GM18526 (cell line): ENCODE measurements around the gene AFAP1.

Experiments used
- POLR2A ChIP-seq: IDR thresholded peaks from 3 replicates; pipeline ENCODE4 v1.6.1; 2011; ENCODE audit not compliant: insufficient read length; ENCODE audit errors: extremely low read depth

The AFAP1 gene

GRCh38 chr4:7811536-7812191 is 128.0 kb downstream of the AFAP1 start:
- no peak for TF ChIP-seq POLR2A

- TF ChIP-seq POLR2A = no peak
Observed at GRCh38 chr4:7810783-7811535, 128.7 kb downstream of the AFAP1 start.

- TF ChIP-seq POLR2A = no peak
Observed at GRCh38 chr4:7808752-7809151, 130.9 kb downstream of the AFAP1 start.

GRCh38 chr4:7808181-7808580 is 131.5 kb downstream of the AFAP1 start:
- no peak for TF ChIP-seq POLR2A

- TF ChIP-seq POLR2A = no peak
Observed at GRCh38 chr4:7807351-7807921, 132.2 kb downstream of the AFAP1 start.

GRCh38 chr4:7806338-7807090 is 133.1 kb downstream of the AFAP1 start:
- no peak for TF ChIP-seq POLR2A

- TF ChIP-seq POLR2A = no peak
Observed at GRCh38 chr4:7805533-7806337, 133.9 kb downstream of the AFAP1 start.

GRCh38 chr4:7804756-7805385 is 134.8 kb downstream of the AFAP1 start:
- TF ChIP-seq POLR2A = no peak

GRCh38 chr4:7803992-7804755 is 135.5 kb downstream of the AFAP1 start:
- TF ChIP-seq POLR2A = no peak

GRCh38 chr4:7803371-7803770 is 136.3 kb downstream of the AFAP1 start:
- no peak for TF ChIP-seq POLR2A

- TF ChIP-seq POLR2A = no peak
Observed at GRCh38 chr4:7802093-7802726, 137.5 kb downstream of the AFAP1 start.

GRCh38 chr4:7801641-7802040 is 138.0 kb downstream of the AFAP1 start:
- TF ChIP-seq POLR2A = no peak

- TF ChIP-seq POLR2A = no peak
Observed at GRCh38 chr4:7801001-7801400, 138.7 kb downstream of the AFAP1 start.
